CD8-positive, alpha-beta memory T cell (primary cell): ENCODE measurements around the gene DCDC1. TPM values are rescaled to one million over a fixed set of nuclear protein-coding genes. Genes with fewer than 3 reads are reported as not detected.

Source experiments
- CTCF ChIA-PET: fragments of 350-600 bp; sonication (Branson Sonifier 250); formaldehyde crosslinking; loops from one replicate; lab custom pipeline; 2021; ENCODE audit warnings: antibody characterized with exemption; lab: Charles Lee
- POLR2A ChIA-PET: fragments of 350-600 bp; sonication (Branson Sonifier 250); formaldehyde crosslinking; loops from one replicate; lab custom pipeline; 2021; ENCODE audit warnings: antibody characterized with exemption; lab: Charles Lee
- DNase-seq, 5 donors: peaks; one replicate each; pipeline versions ENCODE4 v3.0.0 to v3.0.0-alpha.2; 2020 to 2022; ENCODE audit warnings: mixed read lengths in 1 of 5
- H3K27ac ChIP-seq: one replicate; pipeline ENCODE4 v1.7.0; 2013; ENCODE audit warnings: low read depth, mild to moderate bottlenecking, low read length, moderate library complexity
- H3K27me3 ChIP-seq: 2 replicates; pipeline ENCODE4 v1.7.0; 2013; ENCODE audit warnings: low read length, mild to moderate bottlenecking; ENCODE audit not compliant: insufficient read depth, poor library complexity, severe bottlenecking
- H3K36me3 ChIP-seq: 2 replicates; pipeline ENCODE4 v1.7.0; 2013; ENCODE audit warnings: mild to moderate bottlenecking, low read length, moderate library complexity; ENCODE audit not compliant: insufficient read depth
- H3K4me1 ChIP-seq: 2 replicates; pipeline ENCODE4 v1.7.0; 2013; ENCODE audit warnings: mild to moderate bottlenecking, low read length, moderate library complexity; ENCODE audit not compliant: insufficient read depth
- H3K4me3 ChIP-seq: 2 replicates; pipeline ENCODE4 v1.7.0; 2013; ENCODE audit warnings: mild to moderate bottlenecking, low read length
- H3K9me3 ChIP-seq: 2 replicates; pipeline ENCODE4 v1.7.0; 2013; ENCODE audit warnings: mild to moderate bottlenecking, low read length
- H3K27ac Mint-ChIP-seq, 8 donors: one replicate each; pipeline ENCODE4 v1.8.0; 2020 to 2021; ENCODE audit warnings: mixed read lengths in 8 of 8, mild to moderate bottlenecking in 6 of 8, inconsistent platforms in 3 of 8, moderate library complexity in 3 of 8
- H3K27me3 Mint-ChIP-seq, 2 donors: one replicate each; pipeline ENCODE4 v1.8.0; 2020 to 2021; ENCODE audit warnings: mixed read lengths in 2 of 2, mild to moderate bottlenecking in 1 of 2, moderate library complexity in 1 of 2
- H3K36me3 Mint-ChIP-seq, 3 donors: one replicate each; pipeline ENCODE4 v1.8.0; 2020 to 2021; ENCODE audit warnings: mixed read lengths in 3 of 3, inconsistent platforms in 1 of 3, mild to moderate bottlenecking in 1 of 3
- H3K4me1 Mint-ChIP-seq, 3 donors: one replicate each; pipeline ENCODE4 v1.8.0; 2020 to 2021; ENCODE audit warnings: mixed read lengths in 3 of 3, inconsistent platforms in 1 of 3, mild to moderate bottlenecking in 1 of 3
- H3K4me3 Mint-ChIP-seq, 7 donors: one replicate each; pipeline ENCODE4 v1.8.0; 2020 to 2021; ENCODE audit warnings: mixed read lengths in 7 of 7, mild to moderate bottlenecking in 6 of 7, moderate library complexity in 4 of 7, inconsistent platforms in 2 of 7
- H3K9me3 Mint-ChIP-seq, 5 donors: one replicate each; pipeline ENCODE4 v1.8.0; 2020 to 2022; ENCODE audit warnings: mixed read lengths in 5 of 5, mild to moderate bottlenecking in 3 of 5, moderate library complexity in 2 of 5, inconsistent platforms in 1 of 5
- polyA plus RNA-seq: library from polyadenylated mRNA; unstranded; fragments of 300-500 nt; fragmentation: Illumina TruSeq; gene quantifications from one replicate; pipeline ENCODE4 v1.2.3, GENCODE V29; 2021
- total RNA-seq, 2 experiments: library from RNA; stranded (reverse); gene quantifications; one replicate each; pipeline ENCODE4 v1.2.3, GENCODE V29; 2021

The DCDC1 gene
- total and polyA plus RNA-seq, 3 experiments from 2014 or later: 0.07 to 0.15 TPM; not detected in 1

DNA sequence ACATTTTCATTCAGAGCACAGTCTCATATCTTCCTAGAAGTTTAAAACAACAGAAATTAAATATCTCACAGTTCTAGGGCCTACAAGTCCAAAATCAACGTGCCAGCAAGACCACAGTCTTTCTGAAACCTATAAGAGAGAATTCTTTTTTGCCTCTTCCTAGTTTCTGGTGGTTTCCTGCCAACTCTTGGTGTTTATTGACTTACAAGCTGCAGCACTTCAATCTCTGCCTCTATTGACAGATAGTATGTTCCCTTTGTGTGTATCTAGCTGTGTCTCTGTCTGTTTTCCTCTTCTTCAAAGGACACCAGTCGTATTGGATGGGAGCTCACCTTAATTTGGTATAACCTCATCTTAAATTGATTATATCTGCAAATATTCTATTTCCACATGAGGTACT is 347.5 kb downstream of the DCDC1 start:
- DNase-seq: no peak
- Histone ChIP-seq H3K27me3 (no peaks in the 10 kb centered on the region), H3K4me1 (no peaks in the 10 kb centered on the region), H3K9me3 (no peaks in the 10 kb centered on the region), H3K27ac (no peak overlapping the region), H3K4me3 (no peak overlapping the region), H3K36me3 (no peaks in the 10 kb centered on the region)
- H3K4me1 Mint-ChIP-seq: no peaks in the 10 kb centered on the region
- H3K27ac Mint-ChIP-seq: no peak overlapping the region
- H3K27me3 Mint-ChIP-seq: no peaks in the 10 kb centered on the region
- no peaks in the 10 kb centered on the region for H3K36me3 Mint-ChIP-seq
- CTCF ChIA-PET: no interaction called here
- H3K4me3 Mint-ChIP-seq: no peak overlapping the region
- POLR2A ChIA-PET: no interaction called here
- H3K9me3 Mint-ChIP-seq: peaks cover 0 to 3% (median 0%) of the 10 kb centered on the region in 5 donors

- no peak overlapping the region for H3K4me3 ChIP-seq
- H3K27me3 ChIP-seq: no peaks in the 10 kb centered on the region
- ChIA-PET CTCF (no interaction called here), POLR2A (no interaction called here)
- no peaks in the 10 kb centered on the region for H3K9me3 Mint-ChIP-seq
- H3K27ac ChIP-seq: no peak overlapping the region
- H3K27me3 Mint-ChIP-seq: no peaks in the 10 kb centered on the region
- H3K4me1 Mint-ChIP-seq: no peaks in the 10 kb centered on the region
- DNase-seq: no peak
- H3K4me1 ChIP-seq: no peaks in the 10 kb centered on the region
- H3K4me3 Mint-ChIP-seq: no peak overlapping the region
- no peaks in the 10 kb centered on the region for H3K9me3 ChIP-seq
- no peak overlapping the region for H3K27ac Mint-ChIP-seq
- H3K36me3 Mint-ChIP-seq: no peaks in the 10 kb centered on the region
- no peaks in the 10 kb centered on the region for H3K36me3 ChIP-seq
These were observed 349.8 kb downstream of the DCDC1 start for GRCh38 chr11:31019786-31020185.

GRCh38 chr11:31005202-31005601 is 364.3 kb downstream of the DCDC1 start:
- no peaks in the 10 kb centered on the region for H3K36me3 ChIP-seq
- Mint-ChIP-seq H3K36me3 (no peaks in the 10 kb centered on the region), H3K27ac (no peak overlapping the region), H3K4me3 (no peak overlapping the region), H3K4me1 (no peaks in the 10 kb centered on the region), H3K9me3 (peaks cover 0 to 4% (median 3%) of the 10 kb centered on the region in 5 donors), H3K27me3 (no peaks in the 10 kb centered on the region)
- CTCF ChIA-PET: no interaction called here
- no peaks in the 10 kb centered on the region for H3K9me3 ChIP-seq
- no peak for DNase-seq
- H3K27me3 ChIP-seq: no peaks in the 10 kb centered on the region
- POLR2A ChIA-PET: interaction anchor here (0.7 kb wide), 1 partner anchor 17 kb away, joined by 6 read pairs; no protein-coding TSS in a partner anchor
- no peak overlapping the region for H3K27ac ChIP-seq
- H3K4me3 ChIP-seq: no peak overlapping the region
- H3K4me1 ChIP-seq: no peaks in the 10 kb centered on the region

DNA sequence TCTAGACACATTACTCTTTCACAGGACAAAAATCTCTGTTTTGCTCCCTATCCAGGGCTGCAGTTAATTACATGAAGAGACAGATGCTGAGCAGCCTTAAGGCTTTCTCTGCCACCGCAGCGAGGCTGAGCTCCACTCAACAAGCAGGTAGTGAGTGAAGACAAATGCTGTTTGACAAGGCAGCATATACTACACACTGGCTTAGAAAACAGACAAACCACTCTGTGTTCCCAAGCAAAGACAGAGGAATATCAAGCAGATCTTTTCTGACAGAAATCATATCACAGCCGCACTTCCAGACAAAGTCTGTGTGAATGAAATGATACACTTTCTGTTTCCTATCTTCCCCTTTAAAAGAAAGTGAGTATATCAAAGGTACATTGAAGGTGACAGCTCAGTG is 368.1 kb downstream of the DCDC1 start:
- CTCF ChIA-PET: no interaction called here
- POLR2A ChIA-PET: no interaction called here
- H3K9me3 ChIP-seq: no peaks in the 10 kb centered on the region
- H3K4me3 ChIP-seq: no peak overlapping the region
- Mint-ChIP-seq H3K36me3 (no peaks in the 10 kb centered on the region), H3K27ac (no peak overlapping the region), H3K9me3 (peaks cover 0 to 3% (median 2%) of the 10 kb centered on the region in 5 donors), H3K27me3 (no peaks in the 10 kb centered on the region), H3K4me1 (no peaks in the 10 kb centered on the region), H3K4me3 (no peak overlapping the region)
- no peak for DNase-seq
- H3K27ac ChIP-seq: no peak overlapping the region
- no peaks in the 10 kb centered on the region for H3K4me1 ChIP-seq
- no peaks in the 10 kb centered on the region for H3K27me3 ChIP-seq
- no peaks in the 10 kb centered on the region for H3K36me3 ChIP-seq

DNA sequence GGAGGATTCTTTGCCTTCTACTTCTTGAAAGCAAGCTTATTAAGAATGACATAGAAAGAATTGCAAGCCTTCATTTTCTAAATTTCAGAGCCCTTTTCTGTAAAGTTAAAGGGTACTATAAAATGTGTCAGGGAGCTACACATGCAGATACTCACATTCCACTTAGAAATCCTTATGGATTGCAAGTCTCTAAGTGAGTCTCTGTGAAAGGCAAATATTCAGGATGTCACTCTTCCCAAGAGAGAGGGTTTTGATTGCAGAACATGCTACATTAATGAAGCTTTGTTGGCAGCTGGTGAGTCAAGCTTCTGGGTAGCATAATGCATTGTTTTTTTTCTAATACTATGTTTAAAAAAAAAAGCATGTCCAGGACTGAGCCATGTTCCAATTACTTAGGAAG is 369.2 kb downstream of the DCDC1 start:
- CTCF ChIA-PET: no interaction called here
- no peaks in the 10 kb centered on the region for H3K4me1 Mint-ChIP-seq
- POLR2A ChIA-PET: no interaction called here

GRCh38 chr11:30992513-30992849 is 377.1 kb downstream of the DCDC1 start:
- Histone ChIP-seq H3K27ac (no peak overlapping the region), H3K9me3 (no peaks in the 10 kb centered on the region), H3K27me3 (no peaks in the 10 kb centered on the region), H3K36me3 (no peaks in the 10 kb centered on the region), H3K4me3 (no peak overlapping the region), H3K4me1 (no peaks in the 10 kb centered on the region)
- Mint-ChIP-seq H3K27me3 (no peaks in the 10 kb centered on the region), H3K36me3 (no peaks in the 10 kb centered on the region), H3K4me1 (no peaks in the 10 kb centered on the region), H3K27ac (no peak overlapping the region), H3K9me3 (peaks cover 0 to 10% (median 0%) of the 10 kb centered on the region in 5 donors), H3K4me3 (no peak overlapping the region)
- ChIA-PET CTCF (no interaction called here), POLR2A (no interaction called here)
- no peak for DNase-seq

More for the DNA sequence above, 369.2 kb downstream of the DCDC1 start:
- Mint-ChIP-seq H3K4me3 (no peak overlapping the region), H3K27me3 (no peaks in the 10 kb centered on the region), H3K9me3 (peaks cover 0 to 3% (median 2%) of the 10 kb centered on the region in 5 donors), H3K27ac (no peak overlapping the region), H3K36me3 (no peaks in the 10 kb centered on the region)
- Histone ChIP-seq H3K4me1 (no peaks in the 10 kb centered on the region), H3K27me3 (no peaks in the 10 kb centered on the region), H3K4me3 (no peak overlapping the region), H3K9me3 (no peaks in the 10 kb centered on the region), H3K27ac (no peak overlapping the region), H3K36me3 (no peaks in the 10 kb centered on the region)
- DNase-seq: no peak

- no peaks in the 10 kb centered on the region for H3K27me3 ChIP-seq
- CTCF ChIA-PET: no interaction called here
- Mint-ChIP-seq H3K9me3 (peaks cover 0 to 10% (median 0%) of the 10 kb centered on the region in 5 donors), H3K4me3 (no peak overlapping the region), H3K27ac (no peak overlapping the region), H3K27me3 (no peaks in the 10 kb centered on the region), H3K36me3 (no peaks in the 10 kb centered on the region), H3K4me1 (no peaks in the 10 kb centered on the region)
- POLR2A ChIA-PET: no interaction called here
- H3K9me3 ChIP-seq: no peaks in the 10 kb centered on the region
- no peak overlapping the region for H3K4me3 ChIP-seq
- no peaks in the 10 kb centered on the region for H3K4me1 ChIP-seq
- no peak overlapping the region for H3K27ac ChIP-seq
- DNase-seq: no peak
- no peaks in the 10 kb centered on the region for H3K36me3 ChIP-seq
These were observed 377.6 kb downstream of the DCDC1 start for GRCh38 chr11:30991802-30992512.

DNA sequence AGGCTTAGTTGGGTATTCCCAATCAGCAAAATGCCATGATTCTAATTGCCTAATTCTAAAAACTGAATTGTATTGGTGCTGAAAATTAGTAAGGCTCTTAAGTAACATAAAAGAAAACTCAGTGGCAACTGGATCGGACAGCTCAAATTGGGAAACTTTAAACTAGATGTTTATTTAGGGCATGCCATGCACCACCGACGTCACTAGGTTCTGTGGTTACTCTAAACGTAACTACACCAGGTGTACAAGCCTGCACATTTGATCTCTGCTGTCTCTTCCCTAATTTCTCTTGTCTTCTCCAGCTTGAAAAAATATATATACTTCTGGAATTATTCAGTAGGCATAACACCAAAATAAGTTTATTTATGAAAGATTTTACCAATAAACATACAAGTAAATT is 378.2 kb downstream of the DCDC1 start:
- Histone ChIP-seq H3K4me1 (no peaks in the 10 kb centered on the region), H3K27ac (no peak overlapping the region), H3K4me3 (no peak overlapping the region), H3K27me3 (no peaks in the 10 kb centered on the region), H3K9me3 (no peaks in the 10 kb centered on the region), H3K36me3 (no peaks in the 10 kb centered on the region)
- CTCF ChIA-PET: no interaction called here
- Mint-ChIP-seq H3K9me3 (peaks cover 0 to 10% (median 0%) of the 10 kb centered on the region in 5 donors), H3K4me3 (no peak overlapping the region), H3K4me1 (no peaks in the 10 kb centered on the region), H3K36me3 (no peaks in the 10 kb centered on the region), H3K27me3 (no peaks in the 10 kb centered on the region), H3K27ac (no peak overlapping the region)
- POLR2A ChIA-PET: no interaction called here
- DNase-seq: no peak
